Measurements from ENCODE around the gene REEP5. TPM values are rescaled to one million over a fixed set of nuclear protein-coding genes. Genes with fewer than 3 reads are reported as not detected.

Gene REEP5
- total RNA-seq, 1 experiment from 2014 or later = 46.2 TPM

- Histone ChIP-seq H3K27ac (ENCODE audit: insufficient read length, low read depth, low read length) (no peak overlapping the region), H3K27me3 (ENCODE audit: insufficient read depth, low read length) (no peaks in the 10 kb centered on the region), H3K23me2 (ENCODE audit: insufficient read length, low read depth, low read length, poor library complexity, severe bottlenecking) (peaks cover 4% of the 10 kb centered on the region), H3K14ac (ENCODE audit: insufficient read depth, low read length) (no peak overlapping the region), H3K79me2 (ENCODE audit: insufficient read depth, low read length) (peaks cover 12% of the 10 kb centered on the region; the same call in 1 of the 2 replicates), H2BK20ac (ENCODE audit: low read depth, low read length, poor library complexity, severe bottlenecking) (no peak overlapping the region), H3K18ac (ENCODE audit: insufficient read length, low read depth, low read length) (no peak overlapping the region), H3K4me1 (ENCODE audit: insufficient read depth, low read length) (no peaks in the 10 kb centered on the region), H3K4ac (ENCODE audit: low read depth, low read length) (no peak overlapping the region), H2AK5ac (ENCODE audit: insufficient read length, low read length) (no peak overlapping the region), H2BK5ac (ENCODE audit: insufficient read length, low read length) (no peak overlapping the region), H3K9me3 (ENCODE audit: control insufficient read depth, low read depth, low read length) (no peaks in the 10 kb centered on the region), H3K79me1 (ENCODE audit: insufficient read depth, low read depth, low read length, poor library complexity, severe bottlenecking) (no peaks in the 10 kb centered on the region), H4K20me1 (ENCODE audit: control insufficient read depth, insufficient read depth, insufficient read length) (no peaks in the 10 kb centered on the region), H2BK12ac (ENCODE audit: insufficient read length, low read depth, low read length) (no peak overlapping the region), H4K8ac (replicated peaks; ENCODE audit: insufficient read length, low read depth, low read length) (no peak overlapping the region), H3K9ac (ENCODE audit: extremely low read depth, insufficient read length, low read length) (no peak overlapping the region), H2BK15ac (ENCODE audit: low read depth, low read length) (no peak overlapping the region), H2BK120ac (ENCODE audit: low read depth, low read length, poor library complexity, severe bottlenecking) (no peak overlapping the region), H2AFZ (ENCODE audit: low read length) (no peak overlapping the region), H3K23ac (ENCODE audit: insufficient read length, low read depth, low read length) (no peak overlapping the region), H3T11ph (ENCODE audit: low read length) (no peak overlapping the region), H4K5ac (ENCODE audit: insufficient read length, low read depth, low read length) (no peak overlapping the region), H4K91ac (ENCODE audit: insufficient read length, low read depth, low read length) (no peak overlapping the region), H3K56ac (ENCODE audit: insufficient read length, low read depth, low read length) (no peak overlapping the region), H3K4me2 (ENCODE audit: insufficient read depth, insufficient read length, low read length) (no peak overlapping the region)
- no peak for DNase-seq
- no peak overlapping the region for H3K27ac Mint-ChIP-seq
- H3K4me3 Mint-ChIP-seq = no peak overlapping the region
- peaks cover 11 to 16% of the 10 kb centered on the region in 2 experiments for H3K4me1 Mint-ChIP-seq
- peaks cover 34% of the 10 kb centered on the region for H3K27me3 Mint-ChIP-seq (ENCODE audit: low read depth)
- H3K36me3 Mint-ChIP-seq (ENCODE audit: insufficient read depth in 1 of 3, low read depth in 3 of 3) = peaks cover 6 to 13% (median 13%) of the 10 kb centered on the region in 3 experiments
- H3K9me3 Mint-ChIP-seq = peaks cover 0 to 4% of the 10 kb centered on the region in 2 experiments; a peak in 2 of 5 replicates
- no peak for TF ChIP-seq CTCF (conservative IDR thresholded peaks at IDR 0.05)
Observed at GRCh38 chr5:112857866-112858265, 64.2 kb downstream of the REEP5 start.
